ENCODE measurements around the gene BBS4.

DNA sequence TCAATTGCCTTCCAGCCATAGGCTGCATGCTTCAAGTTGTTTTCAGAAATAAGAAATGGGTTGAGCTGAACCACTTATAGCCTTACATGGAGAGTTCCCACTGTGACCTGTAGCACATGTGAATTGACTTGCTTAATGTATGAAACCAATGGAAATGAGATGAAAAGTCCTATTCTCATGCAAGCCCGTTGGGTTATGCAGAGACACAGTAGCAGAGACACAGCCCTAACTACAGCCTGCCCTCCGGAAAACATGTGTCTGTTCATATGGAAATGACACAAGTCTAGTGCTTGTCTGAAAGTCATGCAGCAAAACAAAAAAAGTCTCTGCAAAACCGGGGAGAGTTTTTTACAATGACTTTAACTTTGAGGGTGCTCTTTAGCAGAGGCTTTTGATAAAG, 14.5 kb upstream of the BBS4 start:
- TF ChIP-seq, protein P1, sequence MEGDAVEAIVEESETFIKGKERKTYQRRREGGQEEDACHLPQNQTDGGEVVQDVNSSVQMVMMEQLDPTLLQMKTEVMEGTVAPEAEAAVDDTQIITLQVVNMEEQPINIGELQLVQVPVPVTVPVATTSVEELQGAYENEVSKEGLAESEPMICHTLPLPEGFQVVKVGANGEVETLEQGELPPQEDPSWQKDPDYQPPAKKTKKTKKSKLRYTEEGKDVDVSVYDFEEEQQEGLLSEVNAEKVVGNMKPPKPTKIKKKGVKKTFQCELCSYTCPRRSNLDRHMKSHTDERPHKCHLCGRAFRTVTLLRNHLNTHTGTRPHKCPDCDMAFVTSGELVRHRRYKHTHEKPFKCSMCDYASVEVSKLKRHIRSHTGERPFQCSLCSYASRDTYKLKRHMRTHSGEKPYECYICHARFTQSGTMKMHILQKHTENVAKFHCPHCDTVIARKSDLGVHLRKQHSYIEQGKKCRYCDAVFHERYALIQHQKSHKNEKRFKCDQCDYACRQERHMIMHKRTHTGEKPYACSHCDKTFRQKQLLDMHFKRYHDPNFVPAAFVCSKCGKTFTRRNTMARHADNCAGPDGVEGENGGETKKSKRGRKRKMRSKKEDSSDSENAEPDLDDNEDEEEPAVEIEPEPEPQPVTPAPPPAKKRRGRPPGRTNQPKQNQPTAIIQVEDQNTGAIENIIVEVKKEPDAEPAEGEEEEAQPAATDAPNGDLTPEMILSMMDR (IDR thresholded peaks at IDR 0.05), result no peak
- TF ChIP-seq ZFX (IDR thresholded peaks at IDR 0.05; ENCODE audit: borderline replicate concordance), result no peak

Data from 22Rv1 (cell line).